Measurements from ENCODE around the gene LAMA4.
A peak's percentile ranks its signal among the peaks of the same experiment; 100 is the strongest.

The LAMA4 gene

DNA sequence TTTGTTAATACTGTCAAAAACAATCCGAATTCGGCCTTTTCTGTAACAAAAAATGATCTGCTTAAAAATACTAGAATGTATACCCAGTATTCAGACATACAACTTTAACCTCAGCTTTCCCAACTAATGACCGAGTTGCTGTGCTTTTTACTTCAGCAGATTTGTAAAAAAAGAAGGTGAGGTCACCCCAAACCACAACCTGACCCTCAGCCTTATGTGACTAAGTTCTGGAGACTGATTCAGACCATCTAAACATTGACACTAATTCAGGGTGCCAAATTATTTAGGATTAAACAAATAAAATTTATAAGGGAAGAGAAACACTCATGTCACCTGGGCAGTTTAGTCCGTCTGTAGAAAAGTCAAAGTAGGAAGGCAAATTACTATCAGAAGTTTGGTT, 192.8 kb downstream of the LAMA4 start:
- peak; percentile 47 for DNase-seq
